VCaP (cell line): ENCODE results near the gene P2RY14.

ENCODE experiments used
- H3K27ac ChIP-seq: fragments of 450-650 bp; 2 replicates; pipeline ENCODE4 v1.5.1; 2017
- TF ChIP-seq, protein P1 (sequence below): fragments of 450-650 bp; conservative IDR thresholded peaks from 2 replicates; pipeline ENCODE4 v1.5.1; 2017; ENCODE audit warnings: mild to moderate bottlenecking, moderate library complexity

The P2RY14 gene

DNA sequence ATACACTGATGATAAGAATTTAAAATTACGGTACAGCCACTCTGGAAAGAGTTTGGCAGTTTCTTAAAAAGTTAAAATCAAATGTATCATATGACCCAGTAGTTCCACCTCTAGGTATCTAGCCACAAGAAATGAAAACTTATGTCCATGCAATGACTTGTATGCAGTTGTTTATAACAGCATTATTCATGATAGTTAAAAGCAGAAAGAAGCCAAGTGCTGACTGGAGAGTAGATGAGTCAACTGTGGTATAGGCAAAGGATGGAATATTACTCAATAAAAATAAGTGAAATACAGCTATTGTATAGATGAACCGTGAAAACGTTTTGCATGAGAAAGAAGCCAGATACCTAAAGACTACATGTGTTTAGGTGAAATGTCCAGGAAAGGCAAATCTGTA, 23.4 kb upstream of the P2RY14 start:
- no peak overlapping the region for H3K27ac ChIP-seq
- TF ChIP-seq, protein P1, sequence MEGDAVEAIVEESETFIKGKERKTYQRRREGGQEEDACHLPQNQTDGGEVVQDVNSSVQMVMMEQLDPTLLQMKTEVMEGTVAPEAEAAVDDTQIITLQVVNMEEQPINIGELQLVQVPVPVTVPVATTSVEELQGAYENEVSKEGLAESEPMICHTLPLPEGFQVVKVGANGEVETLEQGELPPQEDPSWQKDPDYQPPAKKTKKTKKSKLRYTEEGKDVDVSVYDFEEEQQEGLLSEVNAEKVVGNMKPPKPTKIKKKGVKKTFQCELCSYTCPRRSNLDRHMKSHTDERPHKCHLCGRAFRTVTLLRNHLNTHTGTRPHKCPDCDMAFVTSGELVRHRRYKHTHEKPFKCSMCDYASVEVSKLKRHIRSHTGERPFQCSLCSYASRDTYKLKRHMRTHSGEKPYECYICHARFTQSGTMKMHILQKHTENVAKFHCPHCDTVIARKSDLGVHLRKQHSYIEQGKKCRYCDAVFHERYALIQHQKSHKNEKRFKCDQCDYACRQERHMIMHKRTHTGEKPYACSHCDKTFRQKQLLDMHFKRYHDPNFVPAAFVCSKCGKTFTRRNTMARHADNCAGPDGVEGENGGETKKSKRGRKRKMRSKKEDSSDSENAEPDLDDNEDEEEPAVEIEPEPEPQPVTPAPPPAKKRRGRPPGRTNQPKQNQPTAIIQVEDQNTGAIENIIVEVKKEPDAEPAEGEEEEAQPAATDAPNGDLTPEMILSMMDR: no peak

DNA sequence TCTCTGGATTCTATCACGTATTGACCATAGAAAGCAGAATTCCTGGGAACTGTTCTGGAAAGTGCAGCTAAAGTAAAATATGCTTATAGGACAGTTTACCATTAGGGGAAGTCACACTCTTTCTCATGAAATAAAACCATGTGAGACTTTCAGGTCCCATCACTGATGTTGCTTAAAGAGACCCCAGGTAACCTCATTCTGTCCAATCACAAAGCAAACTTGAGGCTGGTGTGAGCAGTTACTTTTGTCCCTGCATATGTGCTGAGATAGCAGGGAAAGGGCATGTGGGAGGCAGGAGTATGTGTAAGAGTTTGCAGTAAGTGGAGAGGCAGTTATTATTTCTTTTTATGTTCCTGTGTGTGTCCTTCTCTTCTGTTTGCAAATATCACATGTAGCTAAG, 22.2 kb upstream of the P2RY14 start:
- H3K27ac ChIP-seq: no peak overlapping the region
- TF ChIP-seq, protein P1: no peak

DNA sequence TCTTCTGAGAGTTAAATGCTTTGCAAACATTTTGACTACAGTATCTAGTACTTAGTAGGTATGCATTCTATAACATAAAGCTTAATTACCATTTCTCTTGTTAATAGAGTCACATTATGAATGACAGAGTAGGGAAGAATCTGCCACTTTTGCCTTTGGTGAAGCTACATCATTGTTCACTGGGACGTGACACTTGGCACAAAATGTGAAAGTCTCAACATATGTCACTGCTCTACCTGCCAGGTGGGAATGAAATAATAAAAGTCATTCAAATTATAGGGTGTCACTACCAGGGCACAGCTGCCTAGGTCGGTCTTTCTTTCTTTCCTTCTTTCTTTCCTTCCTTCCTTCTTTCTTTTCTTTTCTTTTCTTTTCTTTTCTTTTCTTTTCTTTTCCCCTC, 20.7 kb upstream of the P2RY14 start:
- H3K27ac ChIP-seq: no peak overlapping the region
- TF ChIP-seq, protein P1: no peak

DNA sequence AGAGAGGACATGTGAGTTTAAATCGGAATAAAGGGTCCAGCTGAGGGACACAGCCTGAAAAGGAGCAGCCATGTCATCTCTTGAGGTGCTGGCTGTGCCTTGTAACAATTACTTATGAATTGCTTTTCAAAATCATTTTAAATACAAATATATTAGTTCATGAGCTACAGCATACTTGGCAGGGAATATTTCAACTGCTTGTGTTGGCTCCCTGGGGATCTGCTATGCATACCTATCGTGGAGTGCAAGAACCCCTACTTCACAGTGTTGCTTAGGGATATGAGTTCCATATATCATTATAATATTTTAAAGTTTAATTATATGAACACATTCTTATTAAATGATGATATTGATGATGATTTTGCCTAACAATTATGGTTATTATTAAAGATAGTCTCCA, 19.1 kb upstream of the P2RY14 start:
- H3K27ac ChIP-seq: no peak overlapping the region
- TF ChIP-seq, protein P1: no peak

DNA sequence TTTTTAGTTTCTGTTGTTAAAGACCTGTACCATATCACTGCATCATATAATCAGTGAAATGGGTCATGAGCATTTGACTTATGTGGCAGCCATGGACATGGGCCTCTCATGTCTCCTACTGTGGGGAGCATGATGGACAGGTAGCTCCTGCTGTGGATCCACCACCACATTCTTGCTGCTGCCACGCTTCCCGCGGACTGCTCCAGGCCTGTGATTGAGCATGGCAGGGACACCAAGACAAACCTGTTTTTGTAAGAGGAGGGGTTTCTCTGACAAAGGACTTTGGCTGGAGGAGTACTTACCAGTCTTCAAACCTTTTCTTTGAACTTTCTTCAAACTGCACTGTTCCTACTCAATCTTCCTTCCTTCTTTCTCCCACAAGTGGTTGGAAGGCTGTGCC, 17.9 kb upstream of the P2RY14 start:
- TF ChIP-seq, protein P1: no peak
- H3K27ac ChIP-seq: no peak overlapping the region

DNA sequence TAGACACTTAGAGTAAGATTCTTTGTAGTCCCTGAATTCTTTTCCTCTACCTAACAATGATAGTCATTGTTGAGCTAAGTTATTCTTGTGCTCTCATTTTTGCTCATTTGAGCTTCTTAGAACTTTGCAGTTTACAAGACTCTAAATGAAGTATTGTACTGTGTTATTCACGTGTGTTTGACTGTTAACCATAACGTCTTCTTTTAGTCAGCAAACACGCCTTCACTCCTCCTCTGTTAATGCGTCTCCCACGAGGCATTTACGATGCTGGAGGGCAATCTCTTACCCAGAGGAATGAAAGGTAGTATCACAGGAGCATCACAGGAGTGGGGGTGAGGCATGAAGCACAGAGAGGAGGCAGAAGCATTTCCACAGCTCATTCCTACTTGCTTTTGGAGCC, 14.8 kb upstream of the P2RY14 start:
- H3K27ac ChIP-seq: no peak overlapping the region
- TF ChIP-seq, protein P1: no peak

DNA sequence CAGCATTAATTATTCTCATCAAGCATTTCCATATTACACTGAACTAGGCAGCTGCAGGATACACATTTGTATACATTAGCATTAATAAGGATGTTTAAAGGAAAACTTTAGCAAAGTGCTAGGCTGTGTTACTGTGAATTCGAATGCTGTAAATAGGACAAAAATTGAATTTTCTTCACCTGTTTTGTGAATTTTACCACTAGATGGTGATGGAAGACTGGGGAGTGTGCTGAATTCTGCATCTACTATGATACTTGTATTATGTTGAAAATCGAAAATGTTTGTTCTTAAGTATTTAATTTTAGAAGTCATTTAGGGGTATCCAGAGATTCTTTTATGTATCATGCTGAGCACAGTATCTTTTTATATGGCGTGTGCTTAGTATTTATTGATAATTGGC, 12.3 kb upstream of the P2RY14 start:
- H3K27ac ChIP-seq: no peak overlapping the region
- TF ChIP-seq, protein P1: peak; percentile 76

DNA sequence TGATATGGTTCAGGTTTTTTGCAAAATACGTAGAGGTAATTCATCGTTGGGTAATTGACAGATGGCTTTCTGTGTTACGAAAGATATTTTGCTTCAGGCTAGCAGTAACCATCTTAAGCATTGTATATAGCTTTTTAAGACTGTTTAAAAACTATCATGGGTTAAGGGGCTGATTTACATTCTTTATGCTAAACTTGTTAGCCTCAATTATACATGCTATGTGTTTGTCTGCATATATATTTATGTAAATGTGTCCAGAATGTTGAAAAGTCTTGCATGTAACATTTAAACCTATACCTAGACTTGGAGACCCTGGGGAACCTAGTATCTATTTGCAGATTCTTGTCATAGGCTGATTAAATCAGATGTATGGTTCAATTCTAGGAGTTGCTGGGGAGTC, 11.1 kb upstream of the P2RY14 start:
- no peak overlapping the region for H3K27ac ChIP-seq
- TF ChIP-seq, protein P1: no peak
